ENCODE data around the gene SYTL3. TPM values are rescaled to one million over a fixed set of nuclear protein-coding genes. Genes with fewer than 3 reads are reported as not detected.

Gene SYTL3
- total RNA-seq, 1 experiment from 2014 or later: 7.8 TPM

DNA sequence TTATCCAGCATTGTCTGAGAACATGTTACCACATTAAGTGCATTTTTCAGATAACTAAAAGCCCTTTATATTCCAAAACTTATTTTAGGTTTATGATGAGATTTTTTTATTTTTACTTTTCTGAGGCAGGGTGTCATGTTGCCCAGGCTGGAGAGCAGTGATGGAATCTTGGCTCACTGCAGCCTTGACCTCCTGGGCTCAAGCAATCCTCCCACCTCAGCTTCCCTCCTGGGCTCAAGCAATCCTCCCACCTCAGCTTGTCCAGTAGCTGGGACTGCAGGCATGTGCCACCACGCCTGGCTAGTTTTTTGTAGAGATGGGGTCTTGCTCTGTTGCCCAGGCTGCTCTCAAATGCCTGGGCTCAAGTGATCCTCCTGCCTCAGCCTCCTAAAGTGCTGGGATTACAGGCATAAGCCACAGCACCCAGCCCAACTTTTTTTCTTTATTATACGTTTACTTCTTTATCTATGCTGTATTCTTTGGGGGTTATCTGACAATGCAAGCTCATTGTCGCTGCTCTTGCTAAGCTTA is 11.5 kb upstream of the SYTL3 start:
- ChIA-PET POLR2A (ENCODE audit: unreplicated experiment) (no interaction called here), CTCF (no interaction called here)
- H2AFZ ChIP-seq: no peak overlapping the region
- peaks cover 62% of the 10 kb centered on the region for H3K79me2 ChIP-seq (ENCODE audit: low read depth)
- no peaks in the 10 kb centered on the region for H3K9me3 ChIP-seq (ENCODE audit: insufficient read depth, low read depth)
- TF ChIP-seq, protein P1, sequence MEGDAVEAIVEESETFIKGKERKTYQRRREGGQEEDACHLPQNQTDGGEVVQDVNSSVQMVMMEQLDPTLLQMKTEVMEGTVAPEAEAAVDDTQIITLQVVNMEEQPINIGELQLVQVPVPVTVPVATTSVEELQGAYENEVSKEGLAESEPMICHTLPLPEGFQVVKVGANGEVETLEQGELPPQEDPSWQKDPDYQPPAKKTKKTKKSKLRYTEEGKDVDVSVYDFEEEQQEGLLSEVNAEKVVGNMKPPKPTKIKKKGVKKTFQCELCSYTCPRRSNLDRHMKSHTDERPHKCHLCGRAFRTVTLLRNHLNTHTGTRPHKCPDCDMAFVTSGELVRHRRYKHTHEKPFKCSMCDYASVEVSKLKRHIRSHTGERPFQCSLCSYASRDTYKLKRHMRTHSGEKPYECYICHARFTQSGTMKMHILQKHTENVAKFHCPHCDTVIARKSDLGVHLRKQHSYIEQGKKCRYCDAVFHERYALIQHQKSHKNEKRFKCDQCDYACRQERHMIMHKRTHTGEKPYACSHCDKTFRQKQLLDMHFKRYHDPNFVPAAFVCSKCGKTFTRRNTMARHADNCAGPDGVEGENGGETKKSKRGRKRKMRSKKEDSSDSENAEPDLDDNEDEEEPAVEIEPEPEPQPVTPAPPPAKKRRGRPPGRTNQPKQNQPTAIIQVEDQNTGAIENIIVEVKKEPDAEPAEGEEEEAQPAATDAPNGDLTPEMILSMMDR (conservative IDR thresholded peaks at IDR 0.05): no peak
- TF ChIP-seq EZH2 (IDR thresholded peaks at IDR 0.05; ENCODE audit: low read depth): no peak
- H3K27ac ChIP-seq: no peak overlapping the region; the same call in 1 of the 2 replicates
- intact Hi-C loops (cut with micrococcal nuclease; ENCODE audit: unreplicated experiment): no loop called here
- no peak overlapping the region for H3K4me3 ChIP-seq
- H3F3A ChIP-seq (ENCODE audit: insufficient read depth, low read depth): peaks cover 75% of the 10 kb centered on the region
- peaks cover 29% of the 10 kb centered on the region for H3K4me1 ChIP-seq (replicated peaks; ENCODE audit: insufficient read depth)
- no peaks in the 10 kb centered on the region for H3K9me2 ChIP-seq (ENCODE audit: insufficient read depth)
- peaks cover 67% of the 10 kb centered on the region for H3K36me3 ChIP-seq (ENCODE audit: low read depth)
- H3K27me3 ChIP-seq (ENCODE audit: insufficient read depth, low read depth): no peaks in the 10 kb centered on the region
- no peak for DNase-seq
- no TSS peak for BruUV-seq (replicated peaks)
- H3K4me2 ChIP-seq: no peak overlapping the region
- peaks cover 36% of the 10 kb centered on the region for H4K20me1 ChIP-seq (ENCODE audit: insufficient read depth)

DNA sequence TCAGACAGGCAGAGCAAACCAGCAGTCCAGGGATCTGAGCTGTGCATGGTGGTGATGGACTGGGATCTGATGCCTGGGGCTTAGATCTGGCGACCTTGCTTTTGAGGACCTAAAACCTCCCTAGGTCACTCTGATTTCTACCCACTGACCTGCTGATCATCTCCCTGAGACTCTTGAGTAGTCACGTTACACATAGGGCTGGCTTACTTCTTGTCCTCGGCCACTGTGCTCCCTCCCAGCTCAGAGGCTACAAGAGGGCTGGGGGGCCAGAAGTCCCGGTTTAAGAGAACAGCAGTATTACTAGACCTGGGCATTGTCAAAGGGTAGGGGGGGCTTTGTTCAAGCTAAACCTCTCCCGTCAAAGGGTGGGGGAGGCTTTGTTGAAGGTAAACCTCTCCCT is 10.8 kb upstream of the SYTL3 start:
- peaks cover 60% of the 10 kb centered on the region for H3K36me3 ChIP-seq (ENCODE audit: low read depth)
- H2AFZ ChIP-seq: no peak overlapping the region
- no peak overlapping the region for H3K27ac ChIP-seq
- intact Hi-C loops (cut with micrococcal nuclease; ENCODE audit: unreplicated experiment): no loop called here
- H3K4me3 ChIP-seq: no peak overlapping the region
- no peak for DNase-seq
- POLR2A ChIA-PET (ENCODE audit: unreplicated experiment): no interaction called here
- no peaks in the 10 kb centered on the region for H3K27me3 ChIP-seq (ENCODE audit: insufficient read depth, low read depth)
- H3K4me2 ChIP-seq: no peak overlapping the region
- no TSS peak for BruUV-seq (replicated peaks)
- peaks cover 67% of the 10 kb centered on the region for H3K79me2 ChIP-seq (ENCODE audit: low read depth)
- TF ChIP-seq, protein P1 (conservative IDR thresholded peaks at IDR 0.05): no peak
- no peak for TF ChIP-seq EZH2 (IDR thresholded peaks at IDR 0.05; ENCODE audit: low read depth)
- H3K4me1 ChIP-seq (replicated peaks; ENCODE audit: insufficient read depth): peaks cover 29% of the 10 kb centered on the region
- CTCF ChIA-PET: no interaction called here
- H3K9me3 ChIP-seq (ENCODE audit: insufficient read depth, low read depth): no peaks in the 10 kb centered on the region
- peaks cover 36% of the 10 kb centered on the region for H4K20me1 ChIP-seq (ENCODE audit: insufficient read depth)
- peaks cover 72% of the 10 kb centered on the region for H3F3A ChIP-seq (ENCODE audit: insufficient read depth, low read depth)
- no peaks in the 10 kb centered on the region for H3K9me2 ChIP-seq (ENCODE audit: insufficient read depth)

DNA sequence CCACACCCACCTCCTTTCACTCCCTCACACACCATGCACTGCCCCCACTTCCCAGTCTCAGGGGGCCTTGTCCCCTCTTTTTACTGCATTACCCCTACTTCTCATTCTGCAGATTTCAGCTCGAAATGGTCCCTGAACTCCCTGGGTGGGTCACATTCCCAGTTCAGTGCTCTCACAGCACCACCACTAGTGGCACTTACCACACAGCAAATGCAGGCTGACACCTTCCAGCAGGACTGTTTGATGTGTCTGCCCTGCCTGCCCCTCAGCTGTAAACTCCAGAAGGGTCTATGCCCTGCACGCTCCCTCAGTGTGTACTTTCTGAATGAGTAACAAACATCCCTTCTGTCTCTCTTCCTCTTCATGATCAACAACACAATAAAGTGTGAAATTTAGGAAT is 9.3 kb upstream of the SYTL3 start:
- H3K4me1 ChIP-seq (replicated peaks; ENCODE audit: insufficient read depth): peaks cover 30% of the 10 kb centered on the region
- no TSS peak for BruUV-seq (replicated peaks)
- H3K27me3 ChIP-seq (ENCODE audit: insufficient read depth, low read depth): no peaks in the 10 kb centered on the region
- H3K79me2 ChIP-seq (ENCODE audit: low read depth): peaks cover 75% of the 10 kb centered on the region
- POLR2A ChIA-PET (ENCODE audit: unreplicated experiment): no interaction called here
- intact Hi-C loops (cut with micrococcal nuclease; ENCODE audit: unreplicated experiment): loop anchor here (10.0 kb wide), 3 partner anchors 214 to 876 kb away; no protein-coding TSS in a partner anchor
- no peak overlapping the region for H3K4me3 ChIP-seq
- H3F3A ChIP-seq (ENCODE audit: insufficient read depth, low read depth): peaks cover 64% of the 10 kb centered on the region
- CTCF ChIA-PET: interaction anchor here (0.6 kb wide), 1 partner anchor 51 kb away, joined by 3 read pairs; no protein-coding TSS in a partner anchor
- TF ChIP-seq, protein P1 (conservative IDR thresholded peaks at IDR 0.05): no peak
- TF ChIP-seq EZH2 (IDR thresholded peaks at IDR 0.05; ENCODE audit: low read depth): no peak
- H2AFZ ChIP-seq: no peak overlapping the region
- peak overlapping the region; percentile 89; the same call in 1 of the 2 replicates for H3K4me2 ChIP-seq
- peaks cover 25% of the 10 kb centered on the region for H4K20me1 ChIP-seq (ENCODE audit: insufficient read depth)
- H3K36me3 ChIP-seq (ENCODE audit: low read depth): peaks cover 45% of the 10 kb centered on the region
- H3K9me3 ChIP-seq (ENCODE audit: insufficient read depth, low read depth): no peaks in the 10 kb centered on the region
- H3K27ac ChIP-seq: no peak overlapping the region
- H3K9me2 ChIP-seq (ENCODE audit: insufficient read depth): no peaks in the 10 kb centered on the region
- no peak for DNase-seq
